DMS 273 treated with DMSO at 0.1 percent for 48 hours (cell line): ENCODE results near the gene DOCK4.
"Not testable (repeated sequence)": the region's sequence is repeated elsewhere in the genome, so short reads cannot be mapped to it uniquely, and the experiment has no call there.

ENCODE experiments used
- DNase-seq: peaks from one replicate; lab custom pipeline; 2025; lab: John Stamatoyannopoulos, UW

DOCK4 gene, protein sequence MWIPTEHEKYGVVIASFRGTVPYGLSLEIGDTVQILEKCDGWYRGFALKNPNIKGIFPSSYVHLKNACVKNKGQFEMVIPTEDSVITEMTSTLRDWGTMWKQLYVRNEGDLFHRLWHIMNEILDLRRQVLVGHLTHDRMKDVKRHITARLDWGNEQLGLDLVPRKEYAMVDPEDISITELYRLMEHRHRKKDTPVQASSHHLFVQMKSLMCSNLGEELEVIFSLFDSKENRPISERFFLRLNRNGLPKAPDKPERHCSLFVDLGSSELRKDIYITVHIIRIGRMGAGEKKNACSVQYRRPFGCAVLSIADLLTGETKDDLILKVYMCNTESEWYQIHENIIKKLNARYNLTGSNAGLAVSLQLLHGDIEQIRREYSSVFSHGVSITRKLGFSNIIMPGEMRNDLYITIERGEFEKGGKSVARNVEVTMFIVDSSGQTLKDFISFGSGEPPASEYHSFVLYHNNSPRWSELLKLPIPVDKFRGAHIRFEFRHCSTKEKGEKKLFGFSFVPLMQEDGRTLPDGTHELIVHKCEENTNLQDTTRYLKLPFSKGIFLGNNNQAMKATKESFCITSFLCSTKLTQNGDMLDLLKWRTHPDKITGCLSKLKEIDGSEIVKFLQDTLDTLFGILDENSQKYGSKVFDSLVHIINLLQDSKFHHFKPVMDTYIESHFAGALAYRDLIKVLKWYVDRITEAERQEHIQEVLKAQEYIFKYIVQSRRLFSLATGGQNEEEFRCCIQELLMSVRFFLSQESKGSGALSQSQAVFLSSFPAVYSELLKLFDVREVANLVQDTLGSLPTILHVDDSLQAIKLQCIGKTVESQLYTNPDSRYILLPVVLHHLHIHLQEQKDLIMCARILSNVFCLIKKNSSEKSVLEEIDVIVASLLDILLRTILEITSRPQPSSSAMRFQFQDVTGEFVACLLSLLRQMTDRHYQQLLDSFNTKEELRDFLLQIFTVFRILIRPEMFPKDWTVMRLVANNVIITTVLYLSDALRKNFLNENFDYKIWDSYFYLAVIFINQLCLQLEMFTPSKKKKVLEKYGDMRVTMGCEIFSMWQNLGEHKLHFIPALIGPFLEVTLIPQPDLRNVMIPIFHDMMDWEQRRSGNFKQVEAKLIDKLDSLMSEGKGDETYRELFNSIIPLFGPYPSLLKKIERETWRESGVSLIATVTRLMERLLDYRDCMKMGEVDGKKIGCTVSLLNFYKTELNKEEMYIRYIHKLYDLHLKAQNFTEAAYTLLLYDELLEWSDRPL (N-terminal part only)

DNA sequence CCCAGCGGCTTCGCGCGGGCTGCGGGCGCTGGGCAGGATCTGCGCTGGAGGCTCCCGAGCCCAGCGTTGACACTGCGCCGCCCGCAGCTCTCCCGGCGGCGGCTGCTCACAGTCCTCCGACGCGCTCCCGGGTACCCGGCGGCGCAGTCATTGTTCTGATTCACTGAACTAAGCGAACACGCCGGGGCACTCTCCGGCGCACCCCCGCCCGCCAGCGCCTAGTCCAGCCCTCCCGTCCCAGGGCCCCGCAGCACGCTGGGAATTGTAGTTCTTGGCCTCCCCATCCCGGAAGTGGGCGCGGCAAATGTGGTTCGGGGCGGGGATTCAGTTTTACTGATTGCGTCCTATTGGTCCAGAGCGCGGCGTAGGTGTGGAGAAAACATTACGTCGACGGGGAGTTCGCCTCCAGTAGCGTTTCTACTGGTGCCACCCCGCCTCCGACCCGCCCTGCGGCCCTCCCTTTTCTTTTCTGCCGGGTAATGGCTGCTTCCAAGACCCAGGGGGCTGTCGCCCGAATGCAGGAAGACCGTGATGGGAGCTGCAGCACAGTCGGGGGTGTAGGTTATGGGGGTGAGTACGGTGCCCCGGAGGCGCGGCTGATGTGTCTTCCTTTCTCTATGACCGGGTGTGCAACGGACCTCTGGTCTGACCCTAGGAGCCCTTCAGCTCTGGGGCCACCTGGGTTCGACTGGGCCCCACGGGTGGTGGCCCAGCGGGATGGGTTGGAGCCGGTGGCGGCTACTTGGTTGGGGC, at the start of gene DOCK4, which contains the start of gene ZNF277:
Gene DOCK4 (minus strand): TSS at position 162 of the 753 bp plus-strand sequence. CDS start 261 bp downstream, outside the sequence.
Gene ZNF277 (plus strand): TSS at position 458 of the 753 bp plus-strand sequence. CDS start 22 bp downstream, at position 480.
- DNase-seq, result peak; percentile 99

DNA sequence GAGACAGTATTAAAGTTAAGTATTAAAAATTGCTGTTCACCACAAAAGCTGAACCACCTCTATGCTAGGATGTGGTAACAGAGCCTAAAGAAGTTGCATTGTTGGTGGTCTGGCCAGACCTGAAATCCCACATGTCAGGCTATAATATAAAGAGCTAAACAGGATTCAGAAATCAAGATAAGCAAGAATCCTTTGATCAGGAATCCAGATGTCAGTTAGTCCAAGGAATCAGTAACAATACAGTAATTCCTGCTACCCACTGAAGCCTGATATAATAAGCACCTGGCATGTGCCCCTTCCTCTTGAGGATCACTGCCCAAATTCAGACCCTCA, 49.2 kb upstream of the DOCK4 start:
- DNase-seq, result no peak

DNA sequence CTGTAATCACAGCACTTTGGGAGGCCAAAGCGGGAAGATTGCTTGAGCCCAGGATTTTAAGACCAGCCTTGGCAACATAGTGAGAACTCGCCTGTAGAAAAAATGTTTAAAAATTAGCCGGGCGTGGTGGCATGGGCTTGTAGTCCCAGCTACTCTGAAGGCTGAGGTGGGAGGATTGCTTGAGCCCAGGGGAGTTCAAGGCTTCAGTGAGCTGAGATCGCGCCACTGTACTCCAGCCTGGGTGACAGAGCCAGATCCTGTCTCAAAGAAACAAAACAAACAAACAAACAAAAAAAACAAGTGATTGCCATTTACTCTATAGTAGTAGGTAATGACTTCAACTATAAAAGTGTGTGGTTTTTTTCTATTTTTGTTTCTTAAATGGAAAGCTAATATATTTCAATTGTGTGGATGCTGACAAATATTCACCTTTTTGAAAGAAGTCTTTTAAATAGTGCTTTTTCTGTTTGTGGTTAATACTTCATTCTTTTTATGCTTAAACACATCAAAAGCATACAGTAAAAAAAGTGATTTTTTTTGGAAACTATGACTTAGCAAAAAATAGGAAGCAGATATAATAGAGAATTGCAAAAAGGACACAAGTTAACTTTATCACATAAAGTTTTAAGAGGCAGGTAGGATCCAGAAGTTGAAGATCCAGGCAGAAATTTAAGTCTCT, 48.6 kb upstream of the DOCK4 start:
- no peak for DNase-seq

DNA sequence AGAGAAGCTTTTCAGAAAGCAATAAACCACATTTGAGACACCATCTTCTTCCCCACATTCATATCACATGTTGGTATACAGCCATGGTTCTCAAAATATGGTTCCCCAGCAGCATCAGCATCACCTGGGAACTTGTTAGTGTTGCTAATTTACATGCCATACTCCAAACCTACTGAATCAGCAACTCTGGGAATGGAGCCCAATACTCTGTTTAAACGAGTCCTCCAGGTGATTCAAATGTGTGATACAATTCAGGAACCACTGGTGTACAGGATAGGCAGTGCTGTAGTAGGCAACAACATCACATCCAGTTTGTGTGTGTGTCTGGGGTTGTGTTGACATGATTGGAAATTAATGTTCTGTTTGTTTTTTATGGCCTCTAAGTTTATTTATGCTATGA, 48.0 kb upstream of the DOCK4 start:
- no peak for DNase-seq

DNA sequence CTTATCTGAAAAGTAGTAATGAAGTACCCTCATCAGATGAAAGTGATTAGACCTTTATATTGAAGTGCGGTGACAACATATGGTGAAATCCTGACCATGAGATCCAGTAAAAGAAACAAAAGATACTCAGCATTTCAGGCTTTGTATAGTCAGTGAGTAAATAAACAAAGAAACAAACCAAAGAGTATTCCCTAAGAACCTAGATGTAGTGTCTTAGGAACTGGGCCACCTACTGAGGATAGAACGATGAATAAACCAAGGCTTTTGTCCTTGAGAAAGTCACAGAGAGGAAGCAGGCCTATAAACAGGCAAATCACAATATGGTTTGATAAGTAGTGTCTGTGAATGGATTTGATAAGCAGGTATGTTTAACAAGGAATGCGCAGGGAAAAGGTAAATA, 46.5 kb upstream of the DOCK4 start:
- DNase-seq, result no peak

DNA sequence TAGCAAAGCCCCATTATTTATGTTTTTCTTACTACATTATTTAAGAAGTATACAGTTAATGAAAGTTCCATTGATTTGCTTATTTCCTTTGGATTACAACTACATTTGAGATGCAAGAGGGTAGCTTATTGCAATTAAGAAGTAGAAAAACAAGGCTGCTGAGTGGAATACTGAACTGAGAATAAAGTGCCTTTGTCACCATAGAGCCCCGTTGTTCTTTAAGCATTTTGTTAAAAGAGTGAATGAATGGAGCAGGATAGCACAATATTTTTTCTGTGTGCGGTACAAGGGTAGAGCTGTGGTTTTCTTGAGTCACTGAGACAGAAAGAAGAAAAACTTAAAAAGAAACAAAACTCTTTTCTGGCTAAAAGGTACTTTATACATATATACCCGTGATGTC, 45.9 kb upstream of the DOCK4 start:
- no peak for DNase-seq

DNA sequence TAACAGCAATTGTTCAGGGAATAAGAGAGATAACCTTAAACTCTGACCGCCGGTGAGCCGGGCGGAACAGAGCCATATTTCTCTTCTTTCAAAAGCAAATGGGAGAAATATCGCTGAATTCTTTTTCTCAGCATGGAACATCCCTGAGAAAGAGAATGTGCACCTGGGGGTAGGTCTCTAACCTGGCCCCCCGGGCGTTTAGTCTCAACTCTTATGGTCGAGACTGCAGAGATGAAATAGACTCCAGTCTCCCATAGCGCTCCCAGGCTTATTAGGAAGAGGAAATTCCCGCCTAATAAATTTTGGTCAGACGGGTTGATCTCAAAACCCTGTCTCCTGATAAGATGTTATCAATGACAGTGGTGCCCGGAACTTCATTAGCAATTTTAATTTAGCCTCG, 43.8 kb upstream of the DOCK4 start:
- not testable (repeated sequence) for DNase-seq

DNA sequence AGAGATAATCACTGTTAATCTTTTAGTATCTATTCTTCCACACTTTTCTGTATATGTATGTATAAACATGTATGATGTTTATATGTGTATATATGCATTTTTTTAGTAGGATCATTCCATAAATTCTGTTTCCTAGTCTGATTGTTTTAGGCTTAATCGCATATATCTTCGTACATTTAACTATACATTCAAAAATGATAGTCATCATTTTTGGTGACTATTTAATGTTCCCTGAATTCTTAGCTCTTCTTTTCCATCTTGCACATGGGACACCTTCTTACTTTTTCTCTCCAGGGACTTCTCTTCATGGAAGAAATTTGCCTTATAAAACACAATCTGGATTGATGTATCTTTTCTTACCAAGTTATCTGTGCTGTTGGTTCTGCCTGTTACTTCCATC, 42.4 kb upstream of the DOCK4 start:
- DNase-seq, result no peak

DNA sequence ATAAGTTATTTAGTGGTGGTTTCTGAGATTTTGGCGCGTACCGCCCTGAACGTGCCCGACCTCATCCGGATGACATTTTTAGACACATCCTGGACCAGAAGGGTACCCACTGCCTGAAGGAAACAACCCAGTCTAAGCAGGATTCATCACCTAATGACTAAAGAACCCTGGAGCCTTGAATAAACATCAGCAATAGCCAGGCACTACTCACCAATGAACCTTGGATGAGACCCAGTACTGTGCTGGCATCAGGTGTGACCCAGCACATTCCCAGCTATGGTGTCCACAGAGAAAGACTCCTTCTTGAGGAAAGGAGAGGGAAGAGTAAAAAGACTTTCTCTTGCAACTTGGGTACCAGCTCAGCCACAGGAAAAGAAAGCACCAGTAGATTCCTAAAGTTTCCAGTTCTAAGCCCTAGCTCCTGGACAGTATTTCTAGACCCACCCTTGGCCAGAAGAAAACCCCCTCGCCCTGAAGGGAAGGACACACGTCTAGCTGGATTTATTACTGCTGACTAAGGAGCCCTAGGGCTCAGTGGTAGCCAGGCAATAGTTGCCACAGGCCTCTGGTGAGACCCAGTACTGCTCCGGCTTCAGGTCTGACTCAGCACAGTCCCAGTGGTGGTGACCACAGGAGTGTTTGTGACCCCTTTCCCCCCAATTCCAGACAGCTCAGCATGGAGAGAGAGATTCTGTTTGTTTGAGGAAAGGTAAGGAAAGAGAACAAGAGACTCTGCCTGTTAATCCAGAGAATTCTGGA, 32.8 kb upstream of the DOCK4 start:
- no peak for DNase-seq

DNA sequence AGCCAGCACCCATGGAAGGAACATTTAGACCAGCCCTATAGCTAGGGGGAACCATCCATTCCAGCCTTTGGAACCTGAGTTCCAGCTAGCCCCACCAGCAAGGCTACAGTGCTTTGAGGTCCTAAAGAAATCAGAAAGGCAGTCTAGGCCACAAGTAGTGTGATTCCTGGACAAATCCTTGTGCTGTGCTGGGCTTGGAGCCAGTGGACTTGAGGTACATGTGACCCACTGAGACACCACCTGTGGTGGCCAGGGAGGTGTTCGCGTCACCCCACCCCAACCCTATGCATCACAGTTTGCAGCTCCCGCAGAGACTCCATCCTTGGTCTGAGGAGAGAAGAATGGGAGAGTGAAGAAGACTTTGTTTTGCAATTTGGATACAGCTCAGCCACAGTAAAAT, 32.1 kb upstream of the DOCK4 start:
- no peak for DNase-seq

DNA sequence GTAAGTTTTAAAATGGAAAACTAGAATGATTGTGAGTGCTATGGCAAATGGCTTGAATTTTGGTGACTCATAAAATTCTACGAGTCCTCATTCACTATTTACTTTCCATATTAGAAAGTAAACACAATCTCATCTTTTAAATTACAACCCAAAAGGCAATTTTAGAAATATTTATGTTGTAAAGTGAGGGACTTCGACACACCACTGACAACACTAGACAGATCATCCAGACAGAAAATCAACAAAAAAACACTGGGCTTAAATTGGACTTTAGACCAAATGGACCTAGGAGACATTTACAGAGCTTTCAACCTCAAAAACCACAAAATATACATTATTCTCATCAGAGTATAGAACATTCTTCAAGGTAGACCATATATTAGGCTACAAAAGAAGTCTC, 30.4 kb upstream of the DOCK4 start:
- no peak for DNase-seq

DNA sequence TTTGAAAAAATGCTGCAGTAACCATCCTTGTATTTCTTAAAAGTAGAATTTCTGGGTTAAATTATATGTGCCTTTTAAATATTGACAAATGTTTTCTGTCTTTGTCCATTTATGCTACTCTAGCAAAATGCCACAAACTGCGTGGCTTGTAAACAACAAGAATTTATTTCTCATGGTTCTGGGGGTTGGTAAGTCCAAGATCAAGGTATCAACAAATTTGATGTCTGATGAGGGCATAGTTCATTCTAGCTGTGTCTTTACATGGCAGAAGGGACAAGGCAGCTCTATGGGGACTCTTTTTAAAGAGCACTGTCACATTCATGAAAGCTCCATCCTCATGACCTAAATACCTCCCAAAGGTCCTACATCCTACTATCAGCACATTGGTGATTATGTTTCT, 27.9 kb upstream of the DOCK4 start:
- DNase-seq, result no peak

DNA sequence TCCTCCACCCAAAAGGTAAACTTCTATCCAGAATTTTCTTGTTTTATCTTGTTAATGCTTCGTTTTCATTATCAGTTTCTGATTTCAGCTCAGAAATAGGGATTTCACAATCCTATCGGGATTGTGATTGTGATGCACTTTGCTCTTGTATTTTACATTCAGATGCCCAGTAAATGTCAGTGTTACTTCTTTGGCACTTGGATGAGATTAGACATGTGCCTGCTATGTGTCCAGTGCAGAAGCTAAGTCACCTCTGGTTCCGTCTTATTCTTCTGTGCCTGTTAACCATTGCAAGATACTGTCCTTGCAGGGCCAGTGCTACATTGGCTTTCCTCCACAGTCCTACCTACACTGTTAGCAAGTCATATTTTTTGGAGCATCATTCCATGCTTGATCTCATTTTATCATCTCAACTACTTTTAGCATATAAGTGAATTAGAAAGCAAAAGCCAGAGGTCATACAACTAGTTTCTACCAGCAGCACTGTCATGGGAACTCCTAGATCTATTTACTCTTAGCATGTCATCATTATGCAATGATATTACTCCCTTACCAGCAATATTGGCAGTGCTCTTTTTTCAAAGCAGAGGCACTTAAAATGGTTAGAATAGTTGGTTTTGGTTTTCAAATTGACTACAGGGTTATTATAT, 27.0 kb upstream of the DOCK4 start:
- DNase-seq, result no peak

DNA sequence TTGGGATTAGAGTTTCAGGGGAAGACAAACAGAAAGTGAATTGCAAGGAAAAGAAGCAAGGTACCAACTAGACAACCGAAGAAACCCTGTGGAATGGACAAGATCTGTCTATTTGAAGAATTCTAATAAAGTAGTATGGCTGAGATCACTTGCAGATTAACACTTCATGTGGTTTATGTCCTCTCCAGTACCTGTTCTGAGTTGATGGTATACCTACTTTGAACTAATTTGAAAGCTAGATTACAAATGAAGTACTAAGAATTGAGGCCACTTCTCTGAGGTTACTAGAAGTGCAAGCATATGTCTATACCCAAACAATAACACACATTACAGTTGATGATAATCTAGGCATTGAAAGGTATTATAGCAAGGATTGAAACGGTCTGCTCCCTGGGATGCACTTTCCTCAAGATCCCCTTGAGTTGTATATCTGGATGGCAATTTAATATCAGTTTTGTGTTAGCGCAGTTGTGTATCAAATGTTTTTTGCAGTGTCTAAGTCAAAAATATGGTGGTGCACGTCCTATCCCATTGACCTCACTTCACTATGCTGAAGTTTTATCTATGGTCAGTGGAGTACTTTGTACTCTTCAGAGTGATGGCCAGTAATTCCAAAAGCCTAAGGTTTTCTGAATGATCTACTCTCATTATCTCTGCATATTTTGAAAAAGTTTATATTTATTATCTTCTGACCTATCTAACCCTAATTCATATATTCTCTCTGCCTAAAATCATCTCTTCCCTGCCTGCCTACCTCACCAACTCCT, 26.2 kb upstream of the DOCK4 start:
- no peak for DNase-seq

DNA sequence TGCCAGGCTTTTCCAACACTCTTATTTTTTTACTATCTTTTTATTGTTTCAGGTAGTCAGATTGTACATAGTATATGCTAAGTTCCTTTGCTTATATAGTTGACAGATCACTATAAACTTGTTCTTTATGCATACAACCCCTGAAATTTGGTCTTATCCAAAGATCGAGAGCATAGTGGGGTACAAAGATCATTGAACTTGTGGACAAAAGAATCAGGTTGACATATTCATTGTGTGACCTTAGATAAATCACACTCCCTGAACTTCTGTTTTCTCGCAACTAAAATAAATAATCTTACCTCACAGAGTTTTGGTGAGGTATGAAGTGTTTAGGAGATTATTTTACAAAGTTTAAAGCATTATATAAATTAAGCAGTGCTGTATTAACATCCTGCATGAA, 22.4 kb upstream of the DOCK4 start:
- DNase-seq, result no peak

DNA sequence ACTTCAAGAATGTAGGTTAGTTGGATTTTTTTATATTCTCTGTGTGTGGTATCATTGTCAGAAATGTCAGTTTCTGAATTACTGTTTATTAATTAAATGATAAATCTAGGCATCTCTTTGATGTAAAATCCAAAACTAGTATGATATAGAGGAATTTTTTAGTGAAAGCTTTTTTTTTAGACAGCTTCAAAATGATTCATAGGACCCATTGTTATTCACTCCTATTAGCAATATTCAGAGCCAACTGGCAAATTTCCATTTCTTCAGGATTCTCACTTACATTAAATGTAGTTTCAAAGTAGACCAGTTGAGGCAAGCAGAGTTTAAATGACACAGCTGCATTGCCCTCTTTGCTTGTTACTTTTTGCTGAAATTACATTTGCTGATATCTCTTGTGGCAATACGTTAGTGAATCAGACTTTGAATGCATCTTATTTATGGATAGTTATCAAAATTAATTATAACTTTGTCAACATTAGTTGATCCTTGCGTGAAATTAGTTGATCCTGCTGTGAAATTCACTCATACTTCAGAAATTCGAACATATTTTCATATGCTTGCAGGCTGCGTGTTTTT, 20.6 kb upstream of the DOCK4 start:
- peak; percentile 28 for DNase-seq

DNA sequence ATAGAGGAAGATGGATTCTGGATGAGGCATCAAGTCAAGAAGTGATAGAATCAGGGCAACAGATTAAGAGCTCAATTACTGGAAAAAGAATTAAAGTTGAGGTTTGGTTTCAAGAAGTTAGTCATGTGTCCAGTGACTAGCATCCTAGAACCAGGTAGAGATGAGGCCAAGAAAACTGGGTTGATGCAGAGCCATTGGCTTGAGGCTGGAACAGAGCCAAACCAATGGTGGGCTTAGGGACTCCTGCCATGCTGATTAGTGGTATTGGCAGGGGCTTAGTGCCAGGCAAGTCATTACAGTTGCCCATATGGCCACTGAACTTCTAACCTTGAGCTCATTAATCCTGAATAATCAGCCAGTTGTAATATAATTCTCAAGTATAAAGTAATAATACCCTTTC, 18.8 kb upstream of the DOCK4 start:
- peak; percentile 73 for DNase-seq

DNA sequence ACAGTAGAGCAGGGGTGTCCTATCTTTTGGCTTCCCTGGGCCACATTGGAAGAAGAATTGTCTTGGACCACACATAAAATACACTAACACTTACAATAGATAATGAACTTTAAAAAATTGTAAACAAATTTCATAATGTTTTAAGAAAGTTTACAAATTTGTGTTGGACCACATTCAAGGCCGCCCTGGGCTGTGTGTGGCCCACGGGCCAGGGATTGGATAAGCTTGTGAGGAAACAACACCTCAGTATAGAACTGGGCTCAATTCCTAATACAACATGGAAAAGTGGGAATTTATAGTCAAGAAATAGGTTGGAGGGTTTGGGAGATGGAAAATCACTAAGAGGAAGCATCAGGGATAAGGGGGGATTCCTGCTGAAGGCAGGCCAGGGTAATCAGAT, 18.0 kb upstream of the DOCK4 start:
- no peak for DNase-seq

DNA sequence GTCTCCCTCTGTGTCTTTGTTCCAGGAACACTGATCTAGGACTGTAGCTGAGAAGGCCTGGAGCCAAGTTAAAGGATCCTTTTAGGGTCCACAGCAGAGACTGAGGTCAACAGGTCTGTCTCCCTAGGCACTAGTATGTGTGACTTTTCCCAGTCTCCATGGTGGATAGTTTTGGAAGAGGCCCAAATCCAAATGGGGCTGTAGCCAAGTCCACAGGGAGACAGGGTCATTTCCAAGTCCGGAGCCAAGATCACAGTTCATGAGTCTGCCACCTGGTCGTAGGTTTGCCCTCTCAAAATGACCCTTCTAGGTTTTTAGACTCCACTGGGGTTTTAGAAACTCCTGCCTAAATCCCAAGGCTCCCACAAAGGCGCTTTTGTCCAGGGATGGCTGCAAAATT, 17.1 kb upstream of the DOCK4 start:
- DNase-seq, result no peak
